Astrocyte (in vitro differentiated cells and primary cell): ENCODE data around the gene MYPN. TPM values are rescaled to one million over a fixed set of nuclear protein-coding genes. Genes with fewer than 3 reads are reported as not detected.

Experiments used
- DNase-seq: peaks from one replicate; pipeline ENCODE4 v3.0.0-alpha.2; 2010; ENCODE audit warnings: low read depth
- FAIRE-seq: peaks from 2 replicates; lab custom pipeline; 2011; peaks lifted over from hg19 to GRCh38; lab: Jason Lieb, UNC
- H2AFZ ChIP-seq: 2 replicates; pipeline ENCODE4 v1.6.0; 2012; ENCODE audit warnings: low read depth, low read length, inconsistent platforms
- H3K27ac ChIP-seq: 2 replicates; pipeline ENCODE4 v1.5.1; 2011; ENCODE audit warnings: low read depth, low read length, inconsistent platforms
- H3K27me3 ChIP-seq: 2 replicates; pipeline ENCODE4 v1.6.0; 2011; ENCODE audit warnings: low read length, inconsistent platforms; ENCODE audit not compliant: insufficient read depth
- H3K36me3 ChIP-seq: 2 replicates; pipeline ENCODE4 v1.5.1; 2011; ENCODE audit warnings: low read length, inconsistent platforms; ENCODE audit not compliant: insufficient read depth
- H3K4me1 ChIP-seq: 2 replicates; pipeline ENCODE4 v1.5.1; 2011; ENCODE audit warnings: low read length, inconsistent platforms; ENCODE audit not compliant: insufficient read depth
- H3K4me2 ChIP-seq: 2 replicates; pipeline ENCODE4 v1.6.0; 2012; ENCODE audit warnings: low read length, inconsistent platforms
- H3K4me3 ChIP-seq: 2 replicates; pipeline ENCODE4 v1.5.1; 2011; ENCODE audit warnings: low read depth, mild to moderate bottlenecking, low read length, inconsistent platforms; ENCODE audit not compliant: insufficient read depth
- H3K79me2 ChIP-seq: 2 replicates; pipeline ENCODE4 v1.6.0; 2012; ENCODE audit warnings: mild to moderate bottlenecking, low read length, inconsistent platforms; ENCODE audit not compliant: insufficient read depth
- H3K9ac ChIP-seq: 2 replicates; pipeline ENCODE4 v1.6.0; 2012; ENCODE audit warnings: mild to moderate bottlenecking, low read length, inconsistent platforms
- H3K9me3 ChIP-seq: 2 replicates; pipeline ENCODE4 v1.5.1; 2012; ENCODE audit warnings: low read depth, mild to moderate bottlenecking, low read length, inconsistent platforms; ENCODE audit not compliant: insufficient read depth
- H4K20me1 ChIP-seq: 2 replicates; pipeline ENCODE4 v1.6.0; 2012; ENCODE audit warnings: low read length, inconsistent platforms; ENCODE audit not compliant: insufficient read depth
- H3K27ac Mint-ChIP-seq: one replicate; pipeline ENCODE4 v1.8.0; 2021; ENCODE audit warnings: mild to moderate bottlenecking, mixed read lengths; ENCODE audit not compliant: unreplicated experiment
- H3K27me3 Mint-ChIP-seq: one replicate; pipeline ENCODE4 v1.8.0; 2021; ENCODE audit warnings: low read depth, mixed read lengths; ENCODE audit not compliant: unreplicated experiment
- H3K36me3 Mint-ChIP-seq: one replicate; pipeline ENCODE4 v1.8.0; 2021; ENCODE audit warnings: low read depth, mixed read lengths; ENCODE audit not compliant: unreplicated experiment
- H3K4me1 Mint-ChIP-seq: one replicate; pipeline ENCODE4 v1.8.0; 2021; ENCODE audit warnings: low read depth, mixed read lengths; ENCODE audit not compliant: unreplicated experiment
- H3K4me3 Mint-ChIP-seq: one replicate; pipeline ENCODE4 v1.8.0; 2021; ENCODE audit warnings: mild to moderate bottlenecking, moderate library complexity, mixed read lengths; ENCODE audit not compliant: unreplicated experiment
- H3K9me3 Mint-ChIP-seq: one replicate; pipeline ENCODE4 v1.8.0; 2021; ENCODE audit warnings: mild to moderate bottlenecking, mixed read lengths; ENCODE audit not compliant: unreplicated experiment
- CTCF ChIP-seq: IDR thresholded peaks from 2 replicates; pipeline ENCODE4 v1.5.1; 2011; ENCODE audit warnings: low read depth, mild to moderate bottlenecking, inconsistent platforms, low read length, moderate library complexity; ENCODE audit not compliant: insufficient read depth
- EZH2 ChIP-seq: IDR thresholded peaks from 2 replicates; pipeline ENCODE4 v1.6.1; 2012; ENCODE audit warnings: mild to moderate bottlenecking, low read length, inconsistent platforms; ENCODE audit not compliant: insufficient read depth
- total RNA-seq: library from RNA; stranded (reverse); gene quantifications from 2 replicates; pipeline ENCODE4 v1.2.1, GENCODE V29; 2021

MYPN gene
- total RNA-seq, 1 donor from 2014 or later, result 0.11 TPM

DNA sequence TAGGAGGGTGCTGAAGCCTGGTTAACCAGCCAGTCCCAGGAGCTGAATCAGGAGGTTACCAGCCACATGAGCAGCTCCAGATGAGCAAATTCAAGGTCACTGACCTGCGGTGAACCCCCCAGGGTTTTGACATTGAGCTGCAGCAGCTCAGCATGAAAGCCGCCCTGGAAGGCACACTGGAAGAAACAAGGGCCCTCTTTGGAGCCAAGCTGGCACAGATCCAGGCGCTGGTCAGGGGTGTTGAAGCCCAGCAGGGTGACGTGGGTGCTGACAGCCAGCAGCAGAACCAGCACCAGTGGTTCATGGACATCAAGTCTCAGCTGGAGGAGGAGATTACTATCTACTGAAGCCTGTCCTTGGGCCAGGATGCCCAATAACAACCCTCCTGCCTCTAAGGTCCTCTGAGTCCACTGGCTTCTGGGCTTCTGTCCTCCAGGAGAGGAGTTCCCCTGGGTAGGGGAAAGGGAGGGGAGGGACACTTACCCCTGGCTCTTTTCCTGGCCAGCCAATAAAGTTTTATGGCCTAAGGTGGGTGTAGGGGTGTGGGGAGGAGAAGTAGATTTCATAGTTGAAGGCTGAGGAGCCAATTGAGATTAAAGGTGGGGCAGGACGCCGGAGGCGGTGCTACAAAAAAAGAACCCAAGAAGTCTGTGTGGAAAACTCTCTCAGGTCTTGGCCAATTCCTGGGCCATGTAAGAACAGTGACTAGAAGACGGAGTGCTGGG, 152.0 kb downstream of the MYPN start:
- Mint-ChIP-seq H3K27ac (no peak overlapping the region), H3K4me3 (no peak overlapping the region), H3K9me3 (peaks cover 3% of the 10 kb centered on the region), H3K4me1 (no peaks in the 10 kb centered on the region), H3K36me3 (peaks cover 1% of the 10 kb centered on the region), H3K27me3 (peaks cover 4% of the 10 kb centered on the region)
- no peaks in the 10 kb centered on the region for H3K79me2 ChIP-seq
- H3K36me3 ChIP-seq, result no peaks in the 10 kb centered on the region
- DNase-seq, result no peak
- no peak overlapping the region for H3K27ac ChIP-seq
- H3K27me3 ChIP-seq, result no peaks in the 10 kb centered on the region
- no peak overlapping the region for H3K4me3 ChIP-seq
- H3K4me1 ChIP-seq, result no peaks in the 10 kb centered on the region
- H3K9me3 ChIP-seq, result no peaks in the 10 kb centered on the region
- TF ChIP-seq CTCF, result no peak
- no peak for TF ChIP-seq EZH2
- H2AFZ ChIP-seq, result no peak overlapping the region
- H3K9ac ChIP-seq, result no peak overlapping the region
- no peak for FAIRE-seq
- H3K4me2 ChIP-seq, result no peak overlapping the region
- H4K20me1 ChIP-seq, result no peaks in the 10 kb centered on the region

Other genes starting within 250 kb of the MYPN start
- gene SIRT1, start 224.8 kb upstream of the MYPN start, total RNA-seq, result 11.8 and 13.3 TPM in 2 replicates
- gene HERC4, start 34.2 kb upstream of the MYPN start, total RNA-seq, result 48.2 and 56.9 TPM in 2 replicates
- 0.19 TPM in 1 of 2 replicates, not detected in the other for gene ATOH7, start 122.6 kb downstream of the MYPN start, total RNA-seq
- 75.6 and 90.1 TPM in 2 replicates for gene HNRNPH3, start 222.6 kb downstream of the MYPN start, total RNA-seq
- gene PBLD, start 223.4 kb downstream of the MYPN start, total RNA-seq, result 5.7 and 6.1 TPM in 2 replicates